BE2C (cell line): ENCODE data around the gene B3GALNT2.

Experiments used
- DNase-seq: peaks from one replicate; pipeline ENCODE4 v3.0.0-alpha.2; 2020
- H3K27me3 ChIP-seq: fragments of 250-450 bp; sonication (Bioruptor Pico); 2 replicates; pipeline ENCODE4 v1.5.1; 2020; ENCODE audit warnings: mild to moderate bottlenecking
- H3K36me3 ChIP-seq: fragments of 250-450 bp; sonication (Bioruptor Pico); 2 replicates; pipeline ENCODE4 v1.5.1; 2020; ENCODE audit warnings: mild to moderate bottlenecking
- H3K4me1 ChIP-seq: fragments of 250-450 bp; sonication (Bioruptor Pico); 2 replicates; pipeline ENCODE4 v1.5.1; 2020
- H3K4me3 ChIP-seq: 2 replicates; pipeline ENCODE4 v1.5.1; 2011; ENCODE audit warnings: low read depth, low read length
- H3K9me3 ChIP-seq: fragments of 250-450 bp; sonication (Bioruptor Pico); 2 replicates; pipeline ENCODE4 v1.5.1; 2020
- CTCF ChIP-seq: IDR thresholded peaks from 2 replicates; pipeline ENCODE4 v1.5.1; 2012; ENCODE audit warnings: mild to moderate bottlenecking, low read depth, low read length

The B3GALNT2 gene

GRCh38 chr1:235430991-235431390 lies 73.3 kb downstream of the B3GALNT2 start:
- no peak for DNase-seq
- no peaks in the 10 kb centered on the region for H3K27me3 ChIP-seq
- H3K9me3 ChIP-seq: no peaks in the 10 kb centered on the region
- H3K4me3 ChIP-seq: no peak overlapping the region
- peaks cover 2% of the 10 kb centered on the region; the same call in 1 of the 2 replicates for H3K4me1 ChIP-seq
- H3K36me3 ChIP-seq: peaks cover 5% of the 10 kb centered on the region
- no peak for TF ChIP-seq CTCF

GRCh38 chr1:235429143-235429542 lies 75.1 kb downstream of the B3GALNT2 start:
- H3K27me3 ChIP-seq: no peaks in the 10 kb centered on the region
- peaks cover 5% of the 10 kb centered on the region for H3K36me3 ChIP-seq
- DNase-seq: no peak
- no peaks in the 10 kb centered on the region for H3K9me3 ChIP-seq
- no peak overlapping the region for H3K4me3 ChIP-seq
- H3K4me1 ChIP-seq: peaks cover 2% of the 10 kb centered on the region; the same call in 1 of the 2 replicates
- TF ChIP-seq CTCF: no peak

GRCh38 chr1:235427447-235427846 lies 76.8 kb downstream of the B3GALNT2 start:
- DNase-seq: no peak
- H3K4me3 ChIP-seq: no peak overlapping the region
- TF ChIP-seq CTCF: no peak
- H3K9me3 ChIP-seq: no peaks in the 10 kb centered on the region
- peaks cover 5% of the 10 kb centered on the region for H3K36me3 ChIP-seq
- H3K4me1 ChIP-seq: peaks cover 4% of the 10 kb centered on the region; the same call in 1 of the 2 replicates
- no peaks in the 10 kb centered on the region for H3K27me3 ChIP-seq

GRCh38 chr1:235426680-235427079 lies 77.6 kb downstream of the B3GALNT2 start:
- no peak for DNase-seq
- no peaks in the 10 kb centered on the region for H3K9me3 ChIP-seq
- H3K4me1 ChIP-seq: peaks cover 12% of the 10 kb centered on the region
- H3K27me3 ChIP-seq: no peaks in the 10 kb centered on the region
- H3K36me3 ChIP-seq: peaks cover 5% of the 10 kb centered on the region
- H3K4me3 ChIP-seq: no peak overlapping the region
- no peak for TF ChIP-seq CTCF

- H3K36me3 ChIP-seq: peaks cover 5% of the 10 kb centered on the region
- no peaks in the 10 kb centered on the region for H3K9me3 ChIP-seq
- H3K27me3 ChIP-seq: no peaks in the 10 kb centered on the region
- peaks cover 15% of the 10 kb centered on the region for H3K4me1 ChIP-seq
- DNase-seq: no peak
- H3K4me3 ChIP-seq: no peak overlapping the region
- TF ChIP-seq CTCF: no peak
Observed at GRCh38 chr1:235426143-235426542, 78.1 kb downstream of the B3GALNT2 start.

GRCh38 chr1:235425357-235425756 lies 78.9 kb downstream of the B3GALNT2 start:
- H3K4me3 ChIP-seq: no peak overlapping the region
- H3K36me3 ChIP-seq: peaks cover 5% of the 10 kb centered on the region
- TF ChIP-seq CTCF: no peak
- H3K27me3 ChIP-seq: no peaks in the 10 kb centered on the region
- no peak for DNase-seq
- peaks cover 15% of the 10 kb centered on the region for H3K4me1 ChIP-seq
- no peaks in the 10 kb centered on the region for H3K9me3 ChIP-seq
